T-helper 1 cell (primary cell): ENCODE measurements around the gene ADH6.
"Not testable (repeated sequence)": the region's sequence is repeated elsewhere in the genome, so short reads cannot be mapped to it uniquely, and the experiment has no call there.

Experiments used
- DNase-seq, 5 donors: peaks; one replicate each; pipeline ENCODE4 v3.0.0-alpha.2; 2012 to 2020
- total RNA-seq, 4 donors: gene quantifications; one replicate each; lab custom pipeline; 2026; lab: John Stamatoyannopoulos, UW

The ADH6 gene
- 0 reads per million in 4 donors for total RNA-seq

- no peak for DNase-seq
Measured at GRCh38 chr4:99219072-99219471, at the start of gene ADH6. Gene ADH6, minus strand, starts transcription at chr4:99219246. Its CDS starts 94 bp downstream, at chr4:99219152.

GRCh38 chr4:99264927-99265326 lies 45.9 kb upstream of the ADH6 start:
- no peak for DNase-seq

DNA sequence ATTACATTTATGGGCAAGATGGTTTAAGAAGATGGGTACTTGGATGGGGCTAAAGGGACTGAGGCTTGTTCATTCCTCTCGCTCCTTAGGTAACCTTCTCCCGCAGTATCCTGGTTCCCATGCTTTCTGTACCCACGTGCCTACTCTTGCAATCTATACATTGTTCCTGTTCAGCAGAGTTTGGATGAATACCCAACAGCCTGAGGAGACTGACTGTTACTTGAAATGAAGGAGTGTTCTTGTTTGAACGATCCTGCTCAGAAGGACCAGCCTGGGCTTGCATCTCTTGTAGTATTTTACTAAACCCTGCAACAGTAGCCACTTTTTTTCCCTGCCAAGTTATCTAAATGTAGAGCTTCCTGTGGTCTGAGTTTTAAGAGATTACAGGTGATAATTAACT lies 33.7 kb upstream of the ADH6 start:
- DNase-seq = no peak

GRCh38 chr4:99248714-99249113 lies 29.7 kb upstream of the ADH6 start:
- DNase-seq = no peak

DNA sequence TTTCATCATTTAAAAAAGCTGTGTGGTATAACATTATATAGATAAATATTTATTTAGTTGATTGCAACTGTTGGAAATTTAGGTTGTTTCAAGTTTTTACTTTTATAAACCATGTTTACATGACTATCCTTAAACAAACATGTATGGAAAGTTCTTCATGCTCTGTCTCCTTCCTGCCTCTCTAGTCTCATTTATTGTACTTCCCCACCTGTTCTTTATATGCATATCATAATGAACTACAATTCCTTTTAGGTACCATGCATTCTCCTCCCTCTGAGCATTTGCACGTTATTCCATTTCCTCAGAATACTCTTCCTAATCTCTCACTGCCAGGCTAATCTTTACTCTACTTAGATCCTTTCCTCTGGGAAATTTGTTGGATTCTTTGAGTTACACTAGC lies 16.9 kb upstream of the ADH6 start:
- DNase-seq = no peak

GRCh38 chr4:99234331-99235010 lies 15.4 kb upstream of the ADH6 start:
- DNase-seq = no peak

GRCh38 chr4:99233397-99233796 lies 14.4 kb upstream of the ADH6 start:
- not testable (repeated sequence) for DNase-seq

GRCh38 chr4:99228706-99229105 lies 9.7 kb upstream of the ADH6 start:
- not testable (repeated sequence) for DNase-seq

- not testable (repeated sequence) for DNase-seq
Measured at GRCh38 chr4:99227646-99228045, 8.6 kb upstream of the ADH6 start.

- no peak for DNase-seq
Measured at GRCh38 chr4:99221980-99222379, 2.9 kb upstream of the ADH6 start.

DNA sequence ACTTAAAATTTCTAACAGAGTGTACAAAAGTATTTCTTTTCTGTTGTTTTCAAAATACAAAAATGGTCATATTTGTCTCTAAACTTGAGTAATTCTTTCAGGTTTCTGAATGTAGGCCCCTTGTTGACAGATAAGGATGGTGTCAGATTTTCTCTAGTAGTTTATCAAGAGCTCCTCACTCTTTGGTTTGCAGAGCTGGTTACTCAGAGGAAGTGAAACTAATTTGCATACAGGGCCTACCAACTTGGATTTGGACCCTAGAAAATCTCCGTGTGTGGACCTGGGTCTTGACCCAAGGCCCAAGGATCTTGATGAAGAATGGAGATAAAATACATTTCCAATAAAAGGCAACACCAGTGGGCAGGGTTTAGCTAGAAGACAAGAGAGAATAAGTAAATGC lies 433 bp upstream of the ADH6 start:
- DNase-seq = no peak

DNA sequence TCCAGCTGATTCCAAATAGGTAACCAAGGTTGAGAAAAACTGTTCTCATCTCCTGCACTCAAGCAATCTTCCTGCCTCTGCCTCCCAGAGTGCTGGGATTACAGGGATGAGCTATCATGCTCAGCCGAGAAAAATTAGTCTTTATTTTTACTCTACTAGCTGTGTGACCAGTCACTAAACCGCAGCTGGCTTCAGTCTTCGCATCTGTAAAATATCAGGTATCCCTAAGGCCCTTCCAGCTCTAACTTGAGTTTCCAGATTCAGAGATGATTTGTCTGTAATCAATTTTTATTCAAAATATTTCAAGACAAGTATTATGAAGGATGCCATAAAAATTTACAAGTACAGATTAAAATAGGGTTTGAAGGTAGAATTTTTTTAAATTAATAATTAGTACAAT lies 3.5 kb downstream of the ADH6 start:
- no peak for DNase-seq

GRCh38 chr4:99210789-99211188 lies 8.3 kb downstream of the ADH6 start:
- DNase-seq = no peak

GRCh38 chr4:99209671-99210070 lies 9.4 kb downstream of the ADH6 start:
- no peak for DNase-seq

GRCh38 chr4:99208719-99209075 lies 10.3 kb downstream of the ADH6 start:
- no peak for DNase-seq

GRCh38 chr4:99207911-99208718 lies 10.9 kb downstream of the ADH6 start:
- no peak for DNase-seq

- DNase-seq = no peak
Measured at GRCh38 chr4:99207069-99207743, 11.8 kb downstream of the ADH6 start.

- DNase-seq = no peak
Measured at GRCh38 chr4:99205153-99205979, 13.7 kb downstream of the ADH6 start.

- no peak for DNase-seq
Measured at GRCh38 chr4:99202536-99202935, 16.5 kb downstream of the ADH6 start.

DNA sequence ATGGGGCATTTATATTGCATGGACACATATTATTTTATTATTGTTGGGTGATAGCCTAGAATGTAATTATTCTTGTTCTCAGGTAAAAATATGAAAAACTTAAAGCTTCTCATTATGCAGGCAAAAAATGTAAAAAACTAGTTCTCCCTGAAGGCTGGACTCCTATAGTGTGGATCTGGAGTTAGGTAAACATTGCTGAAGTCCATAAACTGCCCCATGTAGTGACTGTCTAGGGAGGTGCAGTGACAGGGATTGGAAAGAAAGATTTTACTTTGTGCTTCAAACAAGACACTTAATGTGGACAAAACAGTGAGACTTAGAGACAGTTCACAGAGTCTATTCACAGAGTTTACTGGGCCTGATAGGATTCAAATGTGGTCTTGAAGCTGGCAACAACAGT lies 17.0 kb downstream of the ADH6 start:
- no peak for DNase-seq

GRCh38 chr4:99201690-99202089 lies 17.4 kb downstream of the ADH6 start:
- DNase-seq = no peak

DNA sequence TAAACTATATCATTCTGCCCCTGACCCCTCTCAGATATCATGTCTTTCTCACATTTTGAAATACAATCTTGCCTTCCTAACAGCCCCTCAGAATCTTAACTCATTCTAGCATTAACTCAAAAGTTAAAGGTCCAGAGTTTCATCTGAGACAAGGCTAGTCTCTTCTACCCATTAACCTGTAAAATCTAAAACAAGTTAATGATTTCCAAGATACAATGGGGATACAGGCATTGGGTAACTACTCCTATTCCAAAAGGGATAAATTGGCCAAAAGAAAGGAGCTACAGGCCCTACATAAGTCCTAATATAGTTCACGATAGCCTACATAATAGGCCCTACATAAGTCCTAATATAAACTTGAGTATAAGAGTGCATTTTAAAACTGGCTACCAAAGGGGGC lies 18.9 kb downstream of the ADH6 start:
- DNase-seq = no peak

GRCh38 chr4:99190336-99190735 lies 28.7 kb downstream of the ADH6 start:
- DNase-seq = no peak
